HG02970 (cell line): ENCODE measurements around the gene PADI4.
"Not testable (repeated sequence)": the region's sequence is repeated elsewhere in the genome, so short reads cannot be mapped to it uniquely, and the experiment has no call there.

Experiments used
- ATAC-seq: cut with Tn5 transposase; IDR thresholded peaks from one replicate; pipeline ENCODE4 v1.9.1; 2021; ENCODE audit warnings: mild to moderate bottlenecking, moderate library complexity, moderate number of reproducible peaks; ENCODE audit not compliant: unreplicated experiment, low FRiP score

PADI4 gene

DNA sequence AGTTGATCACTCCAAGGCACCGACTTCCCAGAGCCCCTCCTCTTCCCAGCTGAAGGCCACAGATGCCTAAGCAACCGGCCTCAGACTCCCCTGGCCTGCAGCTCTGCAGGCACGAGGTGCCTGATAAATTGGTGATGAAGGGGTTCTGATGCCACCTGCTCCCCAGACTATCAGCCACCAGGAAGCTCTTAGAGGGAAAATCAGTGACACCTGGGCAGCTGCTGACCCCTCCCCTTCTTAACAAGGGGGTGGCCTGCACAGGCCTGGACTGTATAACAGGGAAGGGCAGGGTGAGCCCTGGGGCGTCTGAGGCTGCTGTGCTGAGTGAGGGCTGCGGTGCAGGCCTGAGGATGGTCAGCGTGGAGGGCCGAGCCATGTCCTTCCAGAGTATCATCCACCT lies 63.9 kb downstream of the PADI4 start, which contains the start of gene PADI6:
TSS of gene PADI6 (plus strand) at position 301 of the 400 bp plus-strand sequence. CDS start at position 351, 50 bp downstream.
- no peak for ATAC-seq

GRCh38 chr1:17372955-17373354 lies 65.0 kb downstream of the PADI4 start:
- no peak for ATAC-seq

DNA sequence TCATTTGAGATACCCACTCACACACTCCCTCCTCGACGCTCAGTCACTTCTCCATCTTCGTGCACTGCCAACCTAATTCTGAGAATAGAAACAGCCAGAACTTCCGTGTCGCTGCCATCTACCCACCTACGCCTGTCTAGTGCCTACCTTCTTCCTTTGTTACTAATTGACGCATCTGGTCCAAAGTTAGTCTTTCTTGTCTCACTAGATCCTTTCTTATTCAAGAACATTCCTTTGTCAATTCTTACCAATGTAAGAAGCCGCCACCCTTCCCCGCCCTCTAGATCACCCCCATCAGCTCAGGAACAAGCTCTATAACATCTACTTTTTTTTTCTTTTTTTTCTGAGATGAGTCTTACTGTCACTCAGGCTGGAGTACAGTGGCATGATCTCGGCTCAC lies 67.7 kb downstream of the PADI4 start:
- ATAC-seq: no peak

GRCh38 chr1:17377325-17377953 lies 69.4 kb downstream of the PADI4 start:
- ATAC-seq: no peak

- no peak for ATAC-seq
Measured at GRCh38 chr1:17381161-17381560, 73.2 kb downstream of the PADI4 start.

DNA sequence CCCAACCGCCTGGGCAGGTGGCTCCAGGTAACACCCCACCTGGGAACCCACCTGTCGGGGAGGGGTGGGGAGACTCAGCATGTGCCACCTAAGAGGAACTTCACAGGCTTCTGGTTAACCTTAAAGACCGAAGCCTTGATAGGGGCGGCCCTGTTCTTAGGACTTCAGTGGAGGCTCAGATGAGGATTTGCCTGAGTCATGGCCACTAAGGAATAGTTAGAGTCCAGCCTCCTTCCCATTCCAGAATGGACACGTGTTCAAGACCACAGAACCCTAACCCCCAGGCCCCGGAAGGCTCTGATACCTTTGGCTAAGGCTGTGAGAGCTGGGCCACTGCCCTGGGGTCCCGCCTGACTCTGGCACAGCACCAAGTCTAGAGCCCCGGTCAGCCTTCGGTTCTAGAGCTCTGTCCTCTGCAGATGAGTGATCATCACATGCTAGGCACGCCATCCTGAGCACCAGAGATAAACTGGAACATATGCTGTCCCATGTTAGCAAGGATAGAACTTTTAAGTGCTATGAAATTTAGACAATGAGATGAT lies 84.3 kb downstream of the PADI4 start:
- no peak for ATAC-seq

DNA sequence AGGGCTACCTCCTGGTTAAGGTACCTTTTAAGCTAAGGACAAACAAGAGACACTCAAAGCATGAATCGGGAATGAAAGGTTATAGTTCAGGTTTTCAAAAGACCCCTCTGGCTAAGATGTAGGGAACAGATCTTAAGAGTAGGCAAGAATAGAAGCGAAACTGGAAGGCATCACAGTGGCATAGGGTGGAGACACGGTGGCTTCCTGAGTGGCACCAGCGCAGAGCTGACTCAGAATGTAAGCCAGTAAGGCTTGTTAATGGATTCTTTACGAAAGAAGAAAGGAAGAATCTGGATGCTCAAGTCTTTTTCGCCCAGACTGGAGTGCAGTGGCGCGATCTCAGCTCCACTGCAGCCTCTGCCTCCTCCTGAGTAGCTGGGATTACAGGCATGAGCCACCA lies 85.2 kb downstream of the PADI4 start:
- ATAC-seq: no peak

- no peak for ATAC-seq
Measured at GRCh38 chr1:17397910-17398695, 90.1 kb downstream of the PADI4 start.

DNA sequence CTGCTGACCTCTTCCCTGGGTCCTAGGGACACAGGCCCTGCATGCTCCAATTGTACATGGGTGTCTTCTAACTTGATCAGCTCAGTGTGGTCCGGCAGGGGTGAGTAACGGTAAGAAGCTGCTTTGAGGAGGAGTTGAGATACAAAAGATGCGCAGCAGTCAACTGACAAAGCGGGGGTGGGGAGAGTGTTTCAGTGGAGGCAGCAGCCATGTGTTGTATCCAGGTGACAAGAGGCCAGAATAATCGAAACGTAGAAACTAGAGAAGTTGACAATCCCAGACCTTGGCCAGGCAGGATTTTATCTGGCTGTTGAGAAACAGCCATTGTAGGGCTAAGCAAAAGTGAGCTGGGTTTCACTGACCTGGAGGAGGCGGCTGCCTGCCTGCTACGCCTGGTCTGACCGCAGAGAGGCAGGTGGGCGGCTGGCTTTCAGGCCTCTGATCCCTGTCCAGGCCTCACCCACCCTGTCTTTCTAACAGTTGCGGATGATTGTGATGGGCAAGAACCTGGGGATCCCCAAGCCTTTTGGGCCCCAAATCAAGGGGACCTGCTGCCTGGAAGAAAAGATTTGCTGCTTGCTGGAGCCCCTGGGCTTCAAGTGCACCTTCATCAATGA lies 92.8 kb downstream of the PADI4 start:
- no peak for ATAC-seq

GRCh38 chr1:17401841-17402240 lies 93.8 kb downstream of the PADI4 start:
- no peak for ATAC-seq

DNA sequence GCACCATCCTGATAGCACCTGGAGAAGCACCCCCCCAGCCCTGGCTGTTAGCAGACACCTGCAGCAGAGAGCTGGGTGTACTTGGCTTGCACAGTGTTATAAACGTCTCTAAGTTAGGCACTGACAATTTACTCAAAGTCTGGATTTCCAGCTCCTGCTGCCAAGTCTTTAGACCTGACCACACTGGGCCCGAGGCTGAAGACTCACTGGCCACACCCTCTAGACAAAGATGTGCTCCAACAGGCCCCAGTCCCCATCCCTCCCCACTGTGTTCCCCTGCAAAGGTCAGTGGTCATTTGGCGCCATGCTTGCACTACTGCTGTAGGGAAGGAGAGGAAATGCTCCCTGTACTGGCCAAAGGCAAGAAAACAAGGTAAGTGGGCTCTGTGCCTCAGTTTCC lies 95.1 kb downstream of the PADI4 start:
- no peak for ATAC-seq

DNA sequence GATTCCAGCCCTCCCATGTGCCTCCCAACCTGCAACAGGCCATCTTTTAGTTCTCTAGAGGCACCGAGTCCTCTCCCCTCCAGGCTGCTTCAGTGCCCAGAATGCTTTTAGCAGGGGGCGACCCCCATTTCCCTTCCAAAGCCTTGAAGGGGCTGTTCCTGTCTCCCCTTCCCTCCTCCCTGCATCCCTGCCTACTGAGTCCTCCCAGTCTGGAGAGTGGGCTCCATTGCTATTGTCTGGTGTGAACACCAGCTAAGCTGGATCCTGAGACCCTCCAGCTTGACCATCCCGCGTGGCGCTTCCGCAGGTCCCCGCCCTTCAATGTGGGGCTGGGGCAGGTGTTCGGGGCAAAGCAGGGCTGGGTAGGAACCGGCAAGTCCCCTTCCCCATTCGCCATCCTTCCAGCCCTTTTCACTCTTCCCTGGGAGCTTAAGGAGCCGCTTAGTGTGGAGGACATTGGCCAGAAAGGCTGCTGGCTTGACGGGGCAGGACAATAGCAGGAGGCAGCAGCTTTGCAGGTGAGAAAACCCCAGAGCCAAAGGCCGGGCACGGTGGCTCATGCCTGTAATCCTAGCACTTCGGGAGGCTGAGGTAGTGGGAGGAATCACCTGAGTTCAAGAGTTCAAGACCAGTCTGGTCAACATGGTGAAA lies 96.2 kb downstream of the PADI4 start:
- ATAC-seq: no peak

GRCh38 chr1:17404820-17405219 lies 96.8 kb downstream of the PADI4 start:
- ATAC-seq: no peak

- no peak for ATAC-seq
Measured at GRCh38 chr1:17405898-17406759, 98.1 kb downstream of the PADI4 start.

GRCh38 chr1:17406760-17407475 lies 98.9 kb downstream of the PADI4 start:
- not testable (repeated sequence) for ATAC-seq

- ATAC-seq: not testable (repeated sequence)
Measured at GRCh38 chr1:17407786-17408514, 100.0 kb downstream of the PADI4 start.

GRCh38 chr1:17409391-17409811 lies 101.4 kb downstream of the PADI4 start:
- ATAC-seq: no peak

GRCh38 chr1:17412093-17412870 lies 104.3 kb downstream of the PADI4 start:
- ATAC-seq: no peak
